Gastrocnemius medialis (tissue), 4 donors: ENCODE results near the gene PRDM15. TPM values are rescaled to one million over a fixed set of nuclear protein-coding genes. Genes with fewer than 3 reads are reported as not detected.

Experiments
- ATAC-seq, 2 donors: fragments of 150-250 bp; one replicate each; pipeline ENCODE4 v1.9.1; 2016
- DNase-seq, 2 donors: peaks; one replicate each; pipeline ENCODE4 v3.0.0-alpha.2; 2019
- H3K27ac ChIP-seq, 4 donors: fragments of 200-600 bp; sonication (generic); 1 replicate in 1 of 4; 2 replicates in 3 of 4; pipeline ENCODE4 v1.5.1; 2016 to 2018; ENCODE audit warnings: mild to moderate bottlenecking in 2 of 4, moderate library complexity in 1 of 4
- H3K27me3 ChIP-seq, 3 donors: fragments of 200-600 bp; sonication (generic) in 2 of 3; 1 replicate in 1 of 3; 2 replicates in 2 of 3; pipeline versions ENCODE4 v1.5.1 to v1.6.0; 2016 to 2019; ENCODE audit warnings: mild to moderate bottlenecking in 1 of 3, moderate library complexity in 1 of 3
- H3K36me3 ChIP-seq, 2 donors: fragments of 200-600 bp; sonication (generic) in 1 of 2; one replicate each; pipeline ENCODE4 v1.5.1; 2017 to 2018
- H3K4me1 ChIP-seq, 2 donors: fragments of 200-600 bp; sonication (generic) in 1 of 2; one replicate each; pipeline ENCODE4 v1.5.1; 2016 to 2017; ENCODE audit warnings: mild to moderate bottlenecking in 2 of 2
- H3K4me3 ChIP-seq, 4 donors: fragments of 200-600 bp; sonication (generic) in 3 of 4; 1 replicate in 1 of 4; 2 replicates in 3 of 4; pipeline ENCODE4 v1.5.1; 2016 to 2019; ENCODE audit warnings: mild to moderate bottlenecking in 2 of 4
- H3K9me3 ChIP-seq, 3 donors: fragments of 200-600 bp; sonication (generic) in 2 of 3; 1 replicate in 1 of 3; 2 replicates in 2 of 3; pipeline ENCODE4 v1.5.1; 2016 to 2019
- POLR2A ChIP-seq, 2 donors: fragments of 450-650 bp; IDR thresholded peaks; one replicate each; pipeline ENCODE4 v1.6.1; 2017; ENCODE audit warnings: antibody characterized with exemption in 2 of 2, mild to moderate bottlenecking in 2 of 2, moderate library complexity in 2 of 2
- in situ Hi-C, 4 donors: fragments of 200-750 bp; cut with MboI; loops; one replicate each; pipeline versions ENCODE4 v1.15.0 to v1.8.0; 2017; ENCODE audit warnings: low sequenced_read_pairs in 4 of 4
- intact Hi-C: fragments of 100-400 bp; cut with DNase I; formaldehyde crosslinking; loops from one replicate; pipeline ENCODE4 v1.15.1; 2023; ENCODE audit warnings: low total_unique reads
- total RNA-seq, 4 donors: library from RNA; depleted of rRNA; stranded (reverse); fragments of >200 nt; gene quantifications; one replicate each; pipeline versions ENCODE4 v1.1.0 to v1.2.3, GENCODE V29; 2016
- TF ChIP-seq, protein P1 (sequence below), 5 experiments: fragments of 450-650 bp in 3 of 5; fragments of 200-600 bp in 2 of 5; sonication (generic) in 2 of 5; IDR thresholded peaks in 4 of 5; conservative IDR thresholded peaks in 1 of 5; 1 replicate in 4 of 5; 2 replicates in 1 of 5; pipeline ENCODE4 v1.5.1; 2016 to 2019; ENCODE audit warnings: antibody characterized with exemption in 5 of 5, mild to moderate bottlenecking in 3 of 5, moderate library complexity in 3 of 5

Gene PRDM15
- total RNA-seq, 4 donors from 2014 or later, result 4.4 to 13.6 (median 5.4) TPM

DNA sequence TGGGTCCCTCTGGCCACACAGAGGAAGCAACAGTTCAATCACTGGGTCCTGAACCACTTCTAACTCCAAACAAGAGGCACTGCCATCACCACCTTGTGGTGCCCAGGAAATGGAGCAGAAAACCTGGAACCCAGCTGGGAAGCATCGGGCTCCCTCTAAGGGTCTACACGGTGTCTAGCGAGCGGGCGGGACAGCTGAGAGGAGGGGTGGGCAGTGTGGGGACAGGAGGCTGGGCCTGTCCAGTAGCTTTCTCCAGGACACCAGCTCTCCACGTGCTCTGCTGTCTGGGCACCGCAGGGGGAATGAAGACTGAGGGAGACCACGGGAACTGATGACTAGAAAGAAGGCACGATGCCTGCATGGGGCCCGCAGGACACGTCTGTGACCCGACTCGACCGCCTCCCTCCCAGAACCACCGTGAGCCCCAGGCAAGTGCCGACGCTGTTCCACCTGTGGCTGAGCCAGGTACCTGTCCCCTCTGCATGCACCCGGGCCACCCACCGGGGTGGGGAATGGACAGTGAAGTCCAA, 5.4 kb upstream of the PRDM15 start:
- H3K27me3 ChIP-seq, result no peaks in the 10 kb centered on the region
- no peak for ATAC-seq
- H3K4me1 ChIP-seq, result peaks cover 0 to 6% of the 10 kb centered on the region in 2 donors
- in situ Hi-C loops, result no loop called here
- TF ChIP-seq, protein P1, sequence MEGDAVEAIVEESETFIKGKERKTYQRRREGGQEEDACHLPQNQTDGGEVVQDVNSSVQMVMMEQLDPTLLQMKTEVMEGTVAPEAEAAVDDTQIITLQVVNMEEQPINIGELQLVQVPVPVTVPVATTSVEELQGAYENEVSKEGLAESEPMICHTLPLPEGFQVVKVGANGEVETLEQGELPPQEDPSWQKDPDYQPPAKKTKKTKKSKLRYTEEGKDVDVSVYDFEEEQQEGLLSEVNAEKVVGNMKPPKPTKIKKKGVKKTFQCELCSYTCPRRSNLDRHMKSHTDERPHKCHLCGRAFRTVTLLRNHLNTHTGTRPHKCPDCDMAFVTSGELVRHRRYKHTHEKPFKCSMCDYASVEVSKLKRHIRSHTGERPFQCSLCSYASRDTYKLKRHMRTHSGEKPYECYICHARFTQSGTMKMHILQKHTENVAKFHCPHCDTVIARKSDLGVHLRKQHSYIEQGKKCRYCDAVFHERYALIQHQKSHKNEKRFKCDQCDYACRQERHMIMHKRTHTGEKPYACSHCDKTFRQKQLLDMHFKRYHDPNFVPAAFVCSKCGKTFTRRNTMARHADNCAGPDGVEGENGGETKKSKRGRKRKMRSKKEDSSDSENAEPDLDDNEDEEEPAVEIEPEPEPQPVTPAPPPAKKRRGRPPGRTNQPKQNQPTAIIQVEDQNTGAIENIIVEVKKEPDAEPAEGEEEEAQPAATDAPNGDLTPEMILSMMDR (IDR thresholded peaks at IDR 0.05 in 4 of 5, conservative IDR thresholded peaks at IDR 0.05 in 1 of 5), result no peak
- no peak for TF ChIP-seq POLR2A (IDR thresholded peaks at IDR 0.05)
- H3K27ac ChIP-seq, result no peak overlapping the region
- H3K9me3 ChIP-seq, result no peaks in the 10 kb centered on the region
- intact Hi-C loops, result no loop called here
- no peak overlapping the region for H3K4me3 ChIP-seq
- no peak for DNase-seq
- no peaks in the 10 kb centered on the region for H3K36me3 ChIP-seq

DNA sequence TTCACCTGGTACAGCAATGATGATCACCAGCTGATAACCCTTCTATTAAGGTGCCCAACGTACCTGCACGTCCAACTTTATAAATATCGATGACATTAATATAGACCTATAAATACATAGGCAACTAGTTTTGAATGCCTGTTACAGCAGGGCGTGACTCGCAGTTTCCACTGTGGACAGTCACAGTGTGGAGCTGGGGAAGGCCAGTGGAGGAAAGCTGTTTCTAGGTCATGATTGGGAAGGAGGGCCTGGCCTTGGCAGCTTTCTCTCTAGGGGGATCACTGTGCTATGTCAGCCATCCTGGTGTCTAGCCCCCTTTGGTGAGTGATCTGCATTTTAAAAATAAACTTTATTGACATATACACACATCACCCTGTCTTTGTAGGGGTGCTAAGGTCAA, 4.4 kb upstream of the PRDM15 start:
- Histone ChIP-seq H3K4me3 (no peak overlapping the region), H3K4me1 (peaks cover 0 to 6% of the 10 kb centered on the region in 2 donors), H3K27me3 (no peaks in the 10 kb centered on the region), H3K36me3 (no peaks in the 10 kb centered on the region), H3K9me3 (no peaks in the 10 kb centered on the region), H3K27ac (no peak overlapping the region)
- no peak for TF ChIP-seq POLR2A (IDR thresholded peaks at IDR 0.05)
- TF ChIP-seq, protein P1 (IDR thresholded peaks at IDR 0.05 in 4 of 5, conservative IDR thresholded peaks at IDR 0.05 in 1 of 5), result no peak
- DNase-seq (no peak), ATAC-seq (no peak)
- in situ Hi-C loops, result no loop called here
- intact Hi-C loops, result no loop called here

DNA sequence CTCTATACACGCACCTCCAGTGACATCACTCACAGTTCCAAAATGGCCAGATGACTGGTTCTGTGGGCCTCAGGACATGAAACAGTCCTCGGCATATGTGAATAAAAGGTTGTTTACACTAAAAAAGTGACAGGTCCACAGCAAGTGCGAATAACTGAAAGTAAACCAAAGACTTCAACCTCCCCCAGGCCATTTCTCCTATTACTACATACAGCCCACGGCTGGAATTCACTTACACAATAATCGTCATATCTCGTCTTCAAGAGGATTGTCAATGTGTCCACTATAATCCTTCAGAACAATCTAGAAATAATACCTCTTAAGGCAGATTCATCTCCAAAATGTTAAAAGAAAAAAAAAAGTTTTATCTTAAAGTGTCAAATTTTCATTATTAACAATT, 1.9 kb upstream of the PRDM15 start:
- no peak overlapping the region for H3K27ac ChIP-seq
- H3K36me3 ChIP-seq, result no peaks in the 10 kb centered on the region
- TF ChIP-seq, protein P1 (IDR thresholded peaks at IDR 0.05 in 4 of 5, conservative IDR thresholded peaks at IDR 0.05 in 1 of 5), result no peak
- no peak for TF ChIP-seq POLR2A (IDR thresholded peaks at IDR 0.05)
- H3K4me3 ChIP-seq, result no peak overlapping the region
- intact Hi-C loops (no loop called here), in situ Hi-C loops (no loop called here)
- H3K4me1 ChIP-seq, result peaks cover 6 to 9% of the 10 kb centered on the region in 2 donors
- no peaks in the 10 kb centered on the region for H3K27me3 ChIP-seq
- no peaks in the 10 kb centered on the region for H3K9me3 ChIP-seq
- DNase-seq (no peak), ATAC-seq (no peak)

DNA sequence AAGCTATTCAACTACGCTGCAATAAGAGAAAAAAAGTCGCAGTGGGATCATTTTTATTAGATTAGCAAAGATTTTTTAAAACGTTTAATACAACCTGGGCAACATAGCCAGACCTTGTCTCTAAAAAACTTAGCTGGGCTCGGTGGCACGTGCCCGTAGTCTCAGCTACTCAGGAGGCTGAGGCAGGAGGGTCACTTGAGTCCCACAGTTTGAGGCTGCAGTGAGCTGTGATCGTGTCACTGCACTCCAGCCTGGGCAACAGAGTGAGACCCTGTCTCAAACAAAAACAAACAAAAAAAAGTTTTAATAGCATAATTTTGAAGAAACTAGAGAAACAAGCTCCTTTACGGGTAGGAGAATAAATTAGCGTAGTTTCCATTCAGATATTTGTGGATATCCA, 1.0 kb upstream of the PRDM15 start:
- no peak for TF ChIP-seq POLR2A (IDR thresholded peaks at IDR 0.05)
- TF ChIP-seq, protein P1 (IDR thresholded peaks at IDR 0.05 in 4 of 5, conservative IDR thresholded peaks at IDR 0.05 in 1 of 5), result no peak
- Histone ChIP-seq H3K9me3 (no peaks in the 10 kb centered on the region), H3K27me3 (no peaks in the 10 kb centered on the region), H3K27ac (peak overlapping the region in 1 of 4 donors; percentile 87), H3K4me1 (peaks cover 6 to 9% of the 10 kb centered on the region in 2 donors), H3K4me3 (peak overlapping the region in 3 of 4 donors; percentile 53 to 96 (median 87)), H3K36me3 (no peaks in the 10 kb centered on the region)
- ATAC-seq, result no peak
- intact Hi-C loops (no loop called here), in situ Hi-C loops (no loop called here)
- DNase-seq, result no peak

DNA sequence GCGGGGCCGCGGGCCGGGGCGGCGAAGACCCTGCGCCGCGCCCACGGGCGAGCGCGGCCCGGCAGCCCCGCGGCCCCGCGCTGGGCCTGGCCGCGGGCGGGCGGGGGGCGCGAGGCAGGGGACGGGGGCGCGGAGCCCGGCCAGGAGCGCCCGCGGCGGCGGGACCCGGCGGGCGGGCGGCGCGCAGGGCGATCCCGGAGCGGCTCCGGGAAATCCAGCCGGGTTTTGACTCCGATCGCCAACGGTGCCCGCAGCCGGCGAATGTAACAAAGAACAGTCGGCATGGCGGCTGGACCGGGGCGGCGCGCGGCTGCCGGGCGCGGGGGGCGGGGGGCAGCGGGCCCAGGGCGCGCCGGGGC, 334 bp downstream of the PRDM15 start:
- TF ChIP-seq, protein P1 (IDR thresholded peaks at IDR 0.05 in 4 of 5, conservative IDR thresholded peaks at IDR 0.05 in 1 of 5), result no peak
- no peak for TF ChIP-seq POLR2A (IDR thresholded peaks at IDR 0.05)
- Histone ChIP-seq H3K36me3 (no peaks in the 10 kb centered on the region), H3K27me3 (no peaks in the 10 kb centered on the region), H3K27ac (peak overlapping the region; percentile 68 to 87 (median 81)), H3K9me3 (no peaks in the 10 kb centered on the region), H3K4me1 (peaks cover 6 to 9% of the 10 kb centered on the region in 2 donors), H3K4me3 (peak overlapping the region; percentile 86 to 95 (median 90))
- DNase-seq (peak; percentile 74 to 75), ATAC-seq (peak; percentile 84 to 88)
- intact Hi-C loops, result loop anchor here (2.0 to 5.0 kb wide), 5 partner anchors 78 to 712 kb away; partner anchors contain the start of gene BACE2
- in situ Hi-C loops, result no loop called here
